ENCODE measurements around the gene AFF4. TPM values are rescaled to one million over a fixed set of nuclear protein-coding genes. Genes with fewer than 3 reads are reported as not detected.
"Not testable (repeated sequence)": the region's sequence is repeated elsewhere in the genome, so short reads cannot be mapped to it uniquely, and the experiment has no call there.

AFF4 gene
- total RNA-seq, 1 experiment from 2014 or later: 38.6 TPM

DNA sequence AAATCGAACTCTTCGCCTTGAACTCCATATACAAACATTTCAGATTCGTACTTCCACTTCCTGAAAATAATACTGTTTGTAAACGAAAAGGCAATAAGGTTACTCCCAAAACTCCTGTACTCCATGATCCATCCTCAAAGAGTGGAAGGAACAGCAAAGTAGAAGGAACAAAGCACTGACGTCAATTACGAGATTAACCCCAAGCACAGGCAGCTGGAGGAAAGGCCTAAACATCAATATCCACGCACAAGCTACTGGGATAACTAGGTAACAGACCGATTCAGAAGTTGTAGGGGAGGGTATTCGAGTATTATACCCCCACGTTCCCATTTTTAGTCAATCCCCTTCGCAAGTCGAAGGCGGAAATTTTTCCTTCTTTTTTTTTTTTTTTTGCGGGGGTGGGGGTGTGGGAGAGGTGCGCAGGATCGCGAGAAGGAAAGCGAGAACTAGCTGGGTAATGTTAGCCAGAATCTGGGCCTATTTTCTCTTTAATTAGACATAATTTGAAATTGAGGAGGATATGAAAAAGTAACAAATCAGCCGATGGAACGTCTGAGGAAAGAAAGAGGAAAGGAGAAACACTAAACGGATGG lies 909 bp downstream of the AFF4 start (continued):
- TF ChIP-seq, protein P1, sequence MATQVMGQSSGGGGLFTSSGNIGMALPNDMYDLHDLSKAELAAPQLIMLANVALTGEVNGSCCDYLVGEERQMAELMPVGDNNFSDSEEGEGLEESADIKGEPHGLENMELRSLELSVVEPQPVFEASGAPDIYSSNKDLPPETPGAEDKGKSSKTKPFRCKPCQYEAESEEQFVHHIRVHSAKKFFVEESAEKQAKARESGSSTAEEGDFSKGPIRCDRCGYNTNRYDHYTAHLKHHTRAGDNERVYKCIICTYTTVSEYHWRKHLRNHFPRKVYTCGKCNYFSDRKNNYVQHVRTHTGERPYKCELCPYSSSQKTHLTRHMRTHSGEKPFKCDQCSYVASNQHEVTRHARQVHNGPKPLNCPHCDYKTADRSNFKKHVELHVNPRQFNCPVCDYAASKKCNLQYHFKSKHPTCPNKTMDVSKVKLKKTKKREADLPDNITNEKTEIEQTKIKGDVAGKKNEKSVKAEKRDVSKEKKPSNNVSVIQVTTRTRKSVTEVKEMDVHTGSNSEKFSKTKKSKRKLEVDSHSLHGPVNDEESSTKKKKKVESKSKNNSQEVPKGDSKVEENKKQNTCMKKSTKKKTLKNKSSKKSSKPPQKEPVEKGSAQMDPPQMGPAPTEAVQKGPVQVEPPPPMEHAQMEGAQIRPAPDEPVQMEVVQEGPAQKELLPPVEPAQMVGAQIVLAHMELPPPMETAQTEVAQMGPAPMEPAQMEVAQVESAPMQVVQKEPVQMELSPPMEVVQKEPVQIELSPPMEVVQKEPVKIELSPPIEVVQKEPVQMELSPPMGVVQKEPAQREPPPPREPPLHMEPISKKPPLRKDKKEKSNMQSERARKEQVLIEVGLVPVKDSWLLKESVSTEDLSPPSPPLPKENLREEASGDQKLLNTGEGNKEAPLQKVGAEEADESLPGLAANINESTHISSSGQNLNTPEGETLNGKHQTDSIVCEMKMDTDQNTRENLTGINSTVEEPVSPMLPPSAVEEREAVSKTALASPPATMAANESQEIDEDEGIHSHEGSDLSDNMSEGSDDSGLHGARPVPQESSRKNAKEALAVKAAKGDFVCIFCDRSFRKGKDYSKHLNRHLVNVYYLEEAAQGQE (IDR thresholded peaks at IDR 0.05; ENCODE audit: low read depth): no peak

DNA sequence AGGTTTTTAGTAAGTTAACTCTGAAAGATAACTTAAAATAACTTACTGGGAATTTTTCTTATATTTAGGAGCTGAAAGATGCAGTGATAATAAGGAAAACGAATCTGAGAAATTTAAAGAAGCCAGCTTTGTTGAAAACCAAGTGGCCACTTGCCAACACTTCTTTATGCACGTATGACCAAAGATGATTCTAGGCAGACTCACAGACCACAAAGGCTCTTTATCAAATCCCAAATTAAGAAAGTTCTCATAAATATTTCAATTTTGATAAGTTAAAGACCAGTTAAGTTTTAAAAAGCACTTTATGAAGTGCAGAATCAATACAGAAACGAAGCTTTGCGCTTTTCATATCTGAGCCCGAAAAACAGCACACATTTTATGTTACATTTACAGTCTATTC lies 1.5 kb downstream of the AFF4 start:
- peaks cover 64% of the 10 kb centered on the region for H3K79me2 ChIP-seq (ENCODE audit: insufficient read depth, low read length)
- H3K4me1 ChIP-seq (ENCODE audit: control insufficient read depth in 1 of 2, insufficient read depth in 2 of 2, low read length in 2 of 2): peaks cover 10 to 21% of the 10 kb centered on the region in 2 experiments
- no TSS peak for BruUV-seq (replicated peaks)
- H3K4me3 ChIP-seq (replicated peaks in 1 of 2; ENCODE audit: low read depth in 1 of 2, low read length in 2 of 2): peak overlapping the region; percentile 64 to 67
- H3K9me2 ChIP-seq (ENCODE audit: insufficient read depth): no peaks in the 10 kb centered on the region
- no peak for ATAC-seq
- TF ChIP-seq TCF7L2 (IDR thresholded peaks at IDR 0.05; ENCODE audit: borderline replicate concordance, extremely low read depth, insufficient read depth, insufficient read length) (no peak), SIN3A (IDR thresholded peaks at IDR 0.05; ENCODE audit: low read depth) (no peak), EGR1 (IDR thresholded peaks at IDR 0.05; ENCODE audit: low read depth) (no peak), CBX3 (IDR thresholded peaks at IDR 0.05; ENCODE audit: low read depth) (no peak), ELF1 (IDR thresholded peaks at IDR 0.05; ENCODE audit: borderline replicate concordance, low read depth) (no peak), EZH2 (IDR thresholded peaks at IDR 0.05) (no peak), YY1 (IDR thresholded peaks at IDR 0.05; ENCODE audit: extremely low read depth, insufficient replicate concordance, low read depth, low read length) (no peak), FOSL1 (IDR thresholded peaks at IDR 0.05; ENCODE audit: low read depth) (no peak), POLR2A (IDR thresholded peaks at IDR 0.05; ENCODE audit: borderline replicate concordance, extremely low read depth, insufficient read depth, insufficient read length) (no peak), JUND (IDR thresholded peaks at IDR 0.05) (no peak)
- TF ChIP-seq, protein P2, sequence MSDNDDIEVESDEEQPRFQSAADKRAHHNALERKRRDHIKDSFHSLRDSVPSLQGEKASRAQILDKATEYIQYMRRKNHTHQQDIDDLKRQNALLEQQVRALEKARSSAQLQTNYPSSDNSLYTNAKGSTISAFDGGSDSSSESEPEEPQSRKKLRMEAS (IDR thresholded peaks at IDR 0.05): no peak
- peaks cover 0 to 6% of the 10 kb centered on the region in 2 experiments; a peak in 1 of 4 replicates for H3K36me3 ChIP-seq (ENCODE audit: control insufficient read depth in 1 of 2, insufficient read depth in 2 of 2, low read length in 2 of 2)
- H3K9ac ChIP-seq (ENCODE audit: low read length): peak overlapping the region; percentile 75
- H3K4me2 ChIP-seq (ENCODE audit: low read length): peak overlapping the region; percentile 90
- DNase-seq (ENCODE audit: low read depth, low spot score): no peak
- no peaks in the 10 kb centered on the region for H3K27me3 ChIP-seq (ENCODE audit: insufficient read depth, low read length)
- H3K27ac ChIP-seq (ENCODE audit: low read depth, low read length): peak overlapping the region; percentile 85; the same call in 1 of the 2 replicates
- ChIA-PET RAD21 (ENCODE audit: low non-redundant PET in 1 of 2, low total read pairs in 2 of 2, uncharacterized antibody in 2 of 2, unreplicated experiment in 2 of 2) (no interaction called here), CTCF (no interaction called here), POLR2A (interaction anchor here (0.9 to 1.0 kb wide), 2 partner anchors 11 to 90 kb away, joined by 4 read pairs; partner anchors contain the start of gene HSPA4)
- intact Hi-C loops (cut with micrococcal nuclease): loop anchor here (5.0 kb wide), 1 partner anchor 90 kb away; the partner anchor contains the start of gene HSPA4
- no peak overlapping the region for H2AFZ ChIP-seq (ENCODE audit: low read depth, low read length, poor library complexity, severe bottlenecking)
- no peaks in the 10 kb centered on the region for H3K9me3 ChIP-seq (ENCODE audit: control insufficient read depth in 1 of 2, insufficient read depth in 1 of 2, low read depth in 1 of 2, low read length in 2 of 2)
- no peaks in the 10 kb centered on the region; the same call in 1 of the 2 replicates for H4K20me1 ChIP-seq (ENCODE audit: insufficient read depth)

DNA sequence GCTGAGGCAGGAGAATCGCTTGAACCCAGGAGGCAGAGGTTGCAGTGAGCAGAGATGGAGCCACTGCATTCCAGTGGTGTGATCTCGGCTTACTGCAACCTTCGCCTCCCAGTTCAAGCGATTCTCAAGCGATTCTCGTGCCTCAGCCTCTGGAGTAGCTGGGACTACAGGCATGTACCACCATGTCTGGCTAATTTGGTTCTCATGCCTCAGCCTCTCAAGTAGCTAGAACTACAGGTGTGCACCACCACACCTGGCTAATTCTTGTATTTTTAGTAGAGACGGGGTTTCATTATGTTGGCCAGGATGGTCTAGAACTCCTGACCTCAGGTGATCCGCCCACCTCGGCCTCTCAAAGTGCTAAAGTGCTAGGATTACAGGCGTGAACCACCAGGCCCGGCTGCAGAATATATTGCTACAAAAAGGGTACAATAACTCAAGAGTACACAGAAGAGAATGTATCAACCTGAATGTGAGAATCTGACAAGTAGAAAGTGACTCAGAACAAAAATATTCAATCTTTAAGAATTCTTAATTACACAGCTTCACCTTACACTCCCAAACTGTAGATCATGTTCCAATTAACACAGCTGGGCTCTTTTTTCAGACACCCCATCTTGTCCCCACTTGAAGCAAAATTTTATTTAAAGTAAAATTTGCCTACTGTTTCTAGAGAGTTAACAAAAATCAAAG lies 2.2 kb downstream of the AFF4 start:
- CTCF ChIA-PET; DNase-seq (ENCODE audit: low read depth, low spot score); BruUV-seq (replicated peaks): not testable (repeated sequence)

More for the DNA sequence above, 2.2 kb downstream of the AFF4 start:
- Histone ChIP-seq H3K9ac (ENCODE audit: low read length) (peak overlapping the region; percentile 75), H3K4me3 (replicated peaks in 1 of 2; ENCODE audit: low read depth in 1 of 2, low read length in 2 of 2) (peak overlapping the region; percentile 64 to 67), H3K4me2 (ENCODE audit: low read length) (peak overlapping the region; percentile 90), H3K4me1 (ENCODE audit: control insufficient read depth in 1 of 2, insufficient read depth in 2 of 2, low read length in 2 of 2) (peaks cover 10 to 21% of the 10 kb centered on the region in 2 experiments), H3K79me2 (ENCODE audit: insufficient read depth, low read length) (peaks cover 70% of the 10 kb centered on the region), H3K27ac (ENCODE audit: low read depth, low read length) (peak overlapping the region; percentile 85; the same call in 1 of the 2 replicates)
- RAD21 ChIA-PET (ENCODE audit: low non-redundant PET in 1 of 2, low total read pairs in 2 of 2, uncharacterized antibody in 2 of 2, unreplicated experiment in 2 of 2); H4K20me1 ChIP-seq (ENCODE audit: insufficient read depth); ATAC-seq; H3K36me3 ChIP-seq (ENCODE audit: control insufficient read depth in 1 of 2, insufficient read depth in 2 of 2, low read length in 2 of 2); POLR2A ChIA-PET; H2AFZ ChIP-seq (ENCODE audit: low read depth, low read length, poor library complexity, severe bottlenecking); H3K27me3 ChIP-seq (ENCODE audit: insufficient read depth, low read length); H3K9me2 ChIP-seq (ENCODE audit: insufficient read depth); H3K9me3 ChIP-seq (ENCODE audit: control insufficient read depth in 1 of 2, insufficient read depth in 1 of 2, low read depth in 1 of 2, low read length in 2 of 2): not testable (repeated sequence)
- intact Hi-C loops (cut with micrococcal nuclease): loop anchor here (5.0 kb wide), 1 partner anchor 91 kb away; the partner anchor contains the start of gene HSPA4
